CD14-positive monocyte (primary cell): Measurements from ENCODE around the gene MAP2K1. TPM values are rescaled to one million over a fixed set of nuclear protein-coding genes. Genes with fewer than 3 reads are reported as not detected.

Source experiments
- DNase-seq, 3 donors: peaks; one replicate each; pipeline ENCODE4 v3.0.0-alpha.2; 2011 to 2022
- H2AFZ ChIP-seq: 2 replicates; pipeline ENCODE4 v1.6.0; 2012; ENCODE audit warnings: mild to moderate bottlenecking, low read depth, low read length, inconsistent platforms; ENCODE audit not compliant: insufficient read depth, poor library complexity, severe bottlenecking
- H3K27ac ChIP-seq, 2 donors: 1 replicate in 1 of 2; 2 replicates in 1 of 2; pipeline ENCODE4 v1.5.1; 2012 to 2013; ENCODE audit warnings: low read length in 2 of 2, control low read depth in 1 of 2, inconsistent platforms in 1 of 2, low read depth in 1 of 2, mild to moderate bottlenecking in 1 of 2
- H3K27me3 ChIP-seq, 2 donors: one replicate each; pipeline versions ENCODE4 v1.6.0 to v1.6.1; 2011 to 2013; ENCODE audit warnings: low read length in 2 of 2; ENCODE audit not compliant: control insufficient read depth in 2 of 2, insufficient read depth in 2 of 2
- H3K36me3 ChIP-seq, 2 donors: replicated peaks in 1 of 2; 1 replicate in 1 of 2; 2 replicates in 1 of 2; pipeline versions ENCODE4 v1.5.1 to v1.6.1; 2012 to 2013; ENCODE audit warnings: low read length in 2 of 2, control low read depth in 1 of 2, inconsistent platforms in 1 of 2, mild to moderate bottlenecking in 1 of 2; ENCODE audit not compliant: insufficient read depth in 2 of 2, control insufficient read depth in 1 of 2
- H3K4me1 ChIP-seq, 2 donors: 1 replicate in 1 of 2; 2 replicates in 1 of 2; pipeline versions ENCODE4 v1.5.1 to v1.6.1; 2012 to 2013; ENCODE audit warnings: low read length in 2 of 2, control low read depth in 1 of 2, inconsistent platforms in 1 of 2, mild to moderate bottlenecking in 1 of 2, moderate library complexity in 1 of 2; ENCODE audit not compliant: insufficient read depth in 2 of 2, control insufficient read depth in 1 of 2
- H3K4me2 ChIP-seq: replicated peaks from 2 replicates; pipeline ENCODE3; 2012; ENCODE audit warnings: low read length, moderate library complexity, mild to moderate bottlenecking; ENCODE audit not compliant: poor library complexity, severe bottlenecking; ENCODE audit errors: extremely low read depth
- H3K4me3 ChIP-seq, 3 experiments: fragments of 200-600 bp in 1 of 3; sonication (generic) in 1 of 3; replicated peaks in 1 of 3; 1 replicate in 2 of 3; 2 replicates in 1 of 3; pipeline ENCODE4 v1.5.1; 2011 to 2013; ENCODE audit warnings: low read length in 3 of 3, mild to moderate bottlenecking in 3 of 3, control low read depth in 2 of 3, low read depth in 2 of 3, inconsistent platforms in 1 of 3, moderate library complexity in 1 of 3
- H3K79me2 ChIP-seq: 2 replicates; pipeline ENCODE4 v1.6.0; 2012; ENCODE audit warnings: mild to moderate bottlenecking, control low read depth, inconsistent platforms, low read length, moderate library complexity; ENCODE audit not compliant: insufficient read depth
- H3K9ac ChIP-seq: 2 replicates; pipeline ENCODE4 v1.6.0; 2017; ENCODE audit warnings: low read length, mild to moderate bottlenecking; ENCODE audit not compliant: insufficient read depth, poor library complexity, severe bottlenecking
- H3K9me3 ChIP-seq, 2 donors: replicated peaks in 1 of 2; 1 replicate in 1 of 2; 2 replicates in 1 of 2; pipeline versions ENCODE4 v1.5.1 to v1.6.1; 2012 to 2013; ENCODE audit warnings: low read length in 2 of 2, control low read depth in 1 of 2; ENCODE audit not compliant: control insufficient read depth in 1 of 2, insufficient read depth in 1 of 2
- H4K20me1 ChIP-seq: 2 replicates; pipeline ENCODE4 v1.6.0; 2012; ENCODE audit warnings: mild to moderate bottlenecking, low read length, control low read depth, moderate library complexity; ENCODE audit not compliant: insufficient read depth
- H3K27ac Mint-ChIP-seq, 7 donors: one replicate each; pipeline ENCODE4 v1.8.0; 2020; ENCODE audit warnings: mild to moderate bottlenecking in 7 of 7, mixed read lengths in 7 of 7, moderate library complexity in 6 of 7, inconsistent platforms in 2 of 7
- H3K27me3 Mint-ChIP-seq, 3 donors: one replicate each; pipeline ENCODE4 v1.8.0; 2021 to 2022; ENCODE audit warnings: low read depth in 3 of 3, mild to moderate bottlenecking in 3 of 3, mixed read lengths in 3 of 3, moderate library complexity in 3 of 3, inconsistent platforms in 1 of 3
- H3K36me3 Mint-ChIP-seq, 2 donors: one replicate each; pipeline ENCODE4 v1.8.0; 2020; ENCODE audit warnings: mixed read lengths in 2 of 2, inconsistent platforms in 1 of 2, mild to moderate bottlenecking in 1 of 2
- H3K4me1 Mint-ChIP-seq: one replicate; pipeline ENCODE4 v1.8.0; 2020; ENCODE audit warnings: mild to moderate bottlenecking, mixed read lengths
- H3K4me3 Mint-ChIP-seq, 2 donors: one replicate each; pipeline ENCODE4 v1.8.0; 2020; ENCODE audit warnings: mild to moderate bottlenecking in 2 of 2, mixed read lengths in 2 of 2, moderate library complexity in 1 of 2
- H3K9me3 Mint-ChIP-seq, 7 donors: one replicate each; pipeline ENCODE4 v1.8.0; 2020 to 2022; ENCODE audit warnings: mixed read lengths in 7 of 7, mild to moderate bottlenecking in 6 of 7, moderate library complexity in 6 of 7, inconsistent platforms in 2 of 7
- WGBS: methylation state at CpG from one replicate; pipeline ENCODE4 v1.1.5; 2013; ENCODE audit warnings: missing lambda C conversion rate; ENCODE audit not compliant: insufficient coverage; 5-methylcytosine and 5-hydroxymethylcytosine counted together
- intact Hi-C, 2 donors: fragments of 100-400 bp; cut with micrococcal nuclease; formaldehyde crosslinking; loops; one replicate each; pipeline versions ENCODE4 v1.15.0 to v1.15.1; 2023
- polyA plus RNA-seq, 3 donors: library from polyadenylated mRNA; depleted of rRNA in 1 of 3; unstranded in 2 of 3; stranded (reverse) in 1 of 3; fragments of 300-500 nt in 2 of 3; fragments of >200 nt in 1 of 3; fragmentation: Illumina TruSeq in 2 of 3; gene quantifications; 1 replicate in 2 of 3; 2 replicates in 1 of 3; pipeline ENCODE4 v1.2.3, GENCODE V29; 2012 to 2021
- TF ChIP-seq, protein P1 (sequence below): fragments of 200-600 bp; IDR thresholded peaks from one replicate; pipeline ENCODE4 v1.8.0; 2022; ENCODE audit warnings: antibody characterized with exemption, mild to moderate bottlenecking

MAP2K1 gene
- polyA plus RNA-seq, 3 donors: 41.3 to 71.1 (median 64.5) TPM

DNA sequence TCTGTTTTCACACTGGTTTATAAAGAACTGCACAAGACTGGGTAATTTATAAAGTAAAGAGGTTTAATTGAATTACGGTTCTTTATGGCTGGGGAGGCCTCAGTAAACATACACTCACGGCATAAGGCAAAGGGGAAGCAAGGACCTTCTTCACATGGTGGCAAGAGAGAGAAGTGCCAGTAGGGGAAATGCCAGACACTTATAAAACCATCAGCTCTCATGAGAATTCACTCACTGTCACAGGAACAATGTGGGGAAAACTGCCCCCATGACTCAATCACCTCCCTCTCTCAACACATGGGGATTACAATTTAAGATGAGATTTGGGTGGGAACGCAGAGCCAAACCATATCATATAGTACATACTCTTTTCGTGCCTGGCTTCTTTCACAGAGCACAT is 42.4 kb downstream of the MAP2K1 start:
- Histone ChIP-seq H3K4me2 (no peak overlapping the region), H2AFZ (no peak overlapping the region), H3K9me3 (no peaks in the 10 kb centered on the region), H3K36me3 (no peaks in the 10 kb centered on the region), H3K4me3 (no peak overlapping the region), H3K4me1 (peaks cover 25 to 54% of the 10 kb centered on the region in 2 donors), H4K20me1 (peaks cover 100% of the 10 kb centered on the region), H3K27me3 (no peaks in the 10 kb centered on the region), H3K27ac (peak overlapping the region in 1 of 2 donors; percentile 57), H3K79me2 (peaks cover 99% of the 10 kb centered on the region), H3K9ac (no peak overlapping the region)
- peak in 2 of 3 donors; percentile 26 to 79 for DNase-seq
- H3K36me3 Mint-ChIP-seq: peaks cover 9 to 26% of the 10 kb centered on the region in 2 donors
- peaks cover 0 to 3% (median 2%) of the 10 kb centered on the region in 3 donors for H3K27me3 Mint-ChIP-seq
- peaks cover 0 to 2% (median 0%) of the 10 kb centered on the region in 7 donors for H3K9me3 Mint-ChIP-seq
- peak overlapping the region; percentile 68 to 90 (median 74) for H3K27ac Mint-ChIP-seq
- H3K4me3 Mint-ChIP-seq: peak overlapping the region in 1 of 2 donors; percentile 1
- intact Hi-C loops: no loop called here
- TF ChIP-seq, protein P1, sequence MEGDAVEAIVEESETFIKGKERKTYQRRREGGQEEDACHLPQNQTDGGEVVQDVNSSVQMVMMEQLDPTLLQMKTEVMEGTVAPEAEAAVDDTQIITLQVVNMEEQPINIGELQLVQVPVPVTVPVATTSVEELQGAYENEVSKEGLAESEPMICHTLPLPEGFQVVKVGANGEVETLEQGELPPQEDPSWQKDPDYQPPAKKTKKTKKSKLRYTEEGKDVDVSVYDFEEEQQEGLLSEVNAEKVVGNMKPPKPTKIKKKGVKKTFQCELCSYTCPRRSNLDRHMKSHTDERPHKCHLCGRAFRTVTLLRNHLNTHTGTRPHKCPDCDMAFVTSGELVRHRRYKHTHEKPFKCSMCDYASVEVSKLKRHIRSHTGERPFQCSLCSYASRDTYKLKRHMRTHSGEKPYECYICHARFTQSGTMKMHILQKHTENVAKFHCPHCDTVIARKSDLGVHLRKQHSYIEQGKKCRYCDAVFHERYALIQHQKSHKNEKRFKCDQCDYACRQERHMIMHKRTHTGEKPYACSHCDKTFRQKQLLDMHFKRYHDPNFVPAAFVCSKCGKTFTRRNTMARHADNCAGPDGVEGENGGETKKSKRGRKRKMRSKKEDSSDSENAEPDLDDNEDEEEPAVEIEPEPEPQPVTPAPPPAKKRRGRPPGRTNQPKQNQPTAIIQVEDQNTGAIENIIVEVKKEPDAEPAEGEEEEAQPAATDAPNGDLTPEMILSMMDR: no peak
- WGBS: no CpG with 5 or more reads among the region's 4 CpGs
- peaks cover 62% of the 10 kb centered on the region for H3K4me1 Mint-ChIP-seq

DNA sequence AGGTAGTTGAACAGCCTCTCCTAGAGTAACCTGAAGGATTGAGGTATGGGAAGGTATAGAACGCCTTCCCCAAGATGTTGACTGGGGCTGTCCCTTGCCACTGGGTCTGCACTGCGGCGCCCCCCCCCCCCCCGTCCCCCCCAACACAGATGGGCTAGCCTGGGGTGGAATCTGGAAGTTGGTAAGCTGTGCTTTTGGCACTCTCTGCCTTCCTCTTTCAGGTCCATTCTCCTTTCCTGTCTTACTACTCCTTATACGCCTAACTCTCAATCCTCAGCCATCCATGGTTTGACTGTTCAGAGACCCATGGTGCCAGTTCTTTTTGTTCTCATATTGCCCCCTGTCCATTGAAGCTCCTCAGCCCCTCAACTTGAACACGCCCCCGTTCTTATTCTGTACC is 42.8 kb downstream of the MAP2K1 start:
- 72% methylated on average over 3 of the region's 7 CpGs for WGBS
- no peaks in the 10 kb centered on the region for H3K27me3 ChIP-seq
- H3K27ac Mint-ChIP-seq: peak overlapping the region in 6 of 7 donors; percentile 51 to 90 (median 81)
- H3K9me3 ChIP-seq: no peaks in the 10 kb centered on the region
- no peak overlapping the region for H3K4me2 ChIP-seq
- H3K4me1 Mint-ChIP-seq: peaks cover 59% of the 10 kb centered on the region
- TF ChIP-seq, protein P1: no peak
- intact Hi-C loops: no loop called here
- H3K27me3 Mint-ChIP-seq: peaks cover 0 to 3% (median 2%) of the 10 kb centered on the region in 3 donors
- H3K9me3 Mint-ChIP-seq: peaks cover 0 to 2% (median 0%) of the 10 kb centered on the region in 7 donors
- no peak overlapping the region for H3K4me3 Mint-ChIP-seq
- peaks cover 100% of the 10 kb centered on the region for H4K20me1 ChIP-seq
- H2AFZ ChIP-seq: no peak overlapping the region
- H3K36me3 ChIP-seq: no peaks in the 10 kb centered on the region
- DNase-seq: peak in 1 of 3 donors; percentile 36
- H3K79me2 ChIP-seq: peaks cover 99% of the 10 kb centered on the region
- peaks cover 25 to 54% of the 10 kb centered on the region in 2 donors for H3K4me1 ChIP-seq
- H3K4me3 ChIP-seq: no peak overlapping the region
- H3K36me3 Mint-ChIP-seq: peaks cover 9 to 26% of the 10 kb centered on the region in 2 donors
- peak overlapping the region in 1 of 2 donors; percentile 57 for H3K27ac ChIP-seq
- no peak overlapping the region for H3K9ac ChIP-seq
